GM10248 (cell line): ENCODE measurements around the gene MTRF1L.

Experiments used
- CTCF ChIA-PET: fragments of 300-600 bp; sonication (Branson Sonifier 250); formaldehyde crosslinking; extraction: SDS; loops from one replicate; lab custom pipeline; 2021; ENCODE audit warnings: antibody characterized with exemption; lab: Yijun Ruan, JAX
- POLR2A ChIA-PET: fragments of 350-650 bp; sonication (Branson Sonifier 250); formaldehyde crosslinking; extraction: SDS; loops from one replicate; lab custom pipeline; 2020; ENCODE audit warnings: antibody characterized with exemption; lab: Yijun Ruan, JAX
- DNase-seq: peaks from one replicate; pipeline ENCODE4 v3.0.0; 2012; ENCODE audit errors: extremely low spot score
- CTCF ChIP-seq: IDR thresholded peaks from 2 replicates; pipeline ENCODE4 v1.5.1; 2012; ENCODE audit warnings: mild to moderate bottlenecking, low read depth; ENCODE audit errors: extremely low read depth, missing control alignments, control extremely low read depth

The MTRF1L gene

GRCh38 chr6:152979116-152979515, 23.4 kb downstream of the MTRF1L start:
- no peak for DNase-seq
- TF ChIP-seq CTCF: no peak
- CTCF ChIA-PET: interaction anchor here (1.5 to 2.2 kb wide), 4 partner anchors 9 to 31 kb away, joined by 5 to 13 read pairs (median 8); no protein-coding TSS in a partner anchor
- POLR2A ChIA-PET: no interaction called here

GRCh38 chr6:152978058-152978457, 24.5 kb downstream of the MTRF1L start:
- no peak for TF ChIP-seq CTCF
- DNase-seq: no peak
- POLR2A ChIA-PET: no interaction called here
- CTCF ChIA-PET: interaction anchor here (1.2 to 2.2 kb wide), 5 partner anchors 8 to 36 kb away, joined by 3 to 13 read pairs (median 5); no protein-coding TSS in a partner anchor

GRCh38 chr6:152977556-152977955, 25.0 kb downstream of the MTRF1L start:
- CTCF ChIA-PET: interaction anchor here (1.2 to 2.2 kb wide), 4 partner anchors 8 to 36 kb away, joined by 3 to 13 read pairs (median 8); no protein-coding TSS in a partner anchor
- POLR2A ChIA-PET: no interaction called here
- TF ChIP-seq CTCF: no peak
- no peak for DNase-seq

GRCh38 chr6:152976749-152977148, 25.8 kb downstream of the MTRF1L start:
- no peak for DNase-seq
- POLR2A ChIA-PET: no interaction called here
- no peak for TF ChIP-seq CTCF
- CTCF ChIA-PET: interaction anchor here (1.2 to 2.2 kb wide), 3 partner anchors 9 to 29 kb away, joined by 4 to 13 read pairs (median 12); no protein-coding TSS in a partner anchor

GRCh38 chr6:152975204-152975915, 27.1 kb downstream of the MTRF1L start:
- ChIA-PET CTCF (no interaction called here), POLR2A (no interaction called here)
- DNase-seq: no peak
- TF ChIP-seq CTCF: no peak

GRCh38 chr6:152973916-152974315, 28.6 kb downstream of the MTRF1L start:
- POLR2A ChIA-PET: no interaction called here
- TF ChIP-seq CTCF: no peak
- CTCF ChIA-PET: interaction anchor here (1.0 to 2.0 kb wide), 4 partner anchors 16 to 26 kb away, joined by 4 to 9 read pairs (median 6); no protein-coding TSS in a partner anchor
- no peak for DNase-seq
